H1 (cell line): ENCODE measurements around the gene TUBB4B. TPM values are rescaled to one million over a fixed set of nuclear protein-coding genes. Genes with fewer than 3 reads are reported as not detected.

ENCODE experiments used
- CTCF ChIA-PET: fragments of 300-600 bp; sonication (Branson Sonifier 250); formaldehyde crosslinking; loops from one replicate; lab custom pipeline; 2021; ENCODE audit not compliant: partially characterized antibody; lab: Charles Lee
- POLR2A ChIA-PET: fragments of 300-600 bp; sonication (Branson Sonifier 250); formaldehyde crosslinking; loops from one replicate; lab custom pipeline; 2021; ENCODE audit warnings: inconsistent platforms; ENCODE audit not compliant: partially characterized antibody; lab: Charles Lee
- DNase-seq, 2 experiments: peaks; one replicate each; pipeline versions ENCODE4 v3.0.0 to v3.0.0-alpha.2; 2010 to 2022; ENCODE audit warnings: low spot score in 2 of 2, low read depth in 1 of 2, mixed read lengths in 1 of 2
- FAIRE-seq: peaks from 2 replicates; lab custom pipeline; 2011; peaks lifted over from hg19 to GRCh38; lab: Jason Lieb, UNC
- H2AFZ ChIP-seq: 2 replicates; pipeline ENCODE4 v1.8.1; 2012; ENCODE audit warnings: low read length, inconsistent platforms
- H2AK5ac ChIP-seq: 2 replicates; pipeline ENCODE4 v1.6.1; 2013; ENCODE audit warnings: low read depth, low read length
- H2BK120ac ChIP-seq: replicated peaks from 2 replicates; pipeline ENCODE3; 2013; ENCODE audit warnings: low read depth, low read length, inconsistent platforms
- H2BK12ac ChIP-seq: 2 replicates; pipeline ENCODE4 v1.6.1; 2013; ENCODE audit warnings: low read depth, low read length
- H2BK15ac ChIP-seq: 2 replicates; pipeline ENCODE4 v1.6.1; 2013; ENCODE audit warnings: low read length
- H2BK20ac ChIP-seq: 2 replicates; pipeline ENCODE4 v1.6.1; 2013; ENCODE audit warnings: low read length
- H2BK5ac ChIP-seq: 2 replicates; pipeline ENCODE4 v1.6.1; 2013; ENCODE audit warnings: low read depth, low read length
- H3K14ac ChIP-seq: 2 replicates; pipeline ENCODE4 v1.6.1; 2013; ENCODE audit warnings: inconsistent platforms; ENCODE audit not compliant: insufficient read length
- H3K18ac ChIP-seq: 2 replicates; pipeline ENCODE4 v1.6.1; 2013; ENCODE audit warnings: low read length; ENCODE audit errors: extremely low read depth
- H3K23ac ChIP-seq: 2 replicates; pipeline ENCODE4 v1.6.1; 2013; ENCODE audit warnings: inconsistent platforms; ENCODE audit not compliant: insufficient read length
- H3K23me2 ChIP-seq: 2 replicates; pipeline ENCODE4 v1.6.1; 2013; ENCODE audit warnings: low read depth, low read length
- H3K27ac ChIP-seq: 2 replicates; pipeline ENCODE4 v1.6.1; 2011; ENCODE audit warnings: low read depth, low read length, inconsistent platforms
- H3K27me3 ChIP-seq, 4 experiments: replicated peaks in 1 of 4; 1 replicate in 1 of 4; 2 replicates in 3 of 4; pipeline versions ENCODE4 v1.6.1 to v1.8.1; 2011 to 2013; ENCODE audit warnings: low read length in 3 of 4, mild to moderate bottlenecking in 3 of 4, inconsistent platforms in 2 of 4, mixed read lengths in 2 of 4, moderate library complexity in 1 of 4; ENCODE audit not compliant: control insufficient read depth in 3 of 4, insufficient read depth in 3 of 4; ENCODE audit errors: extremely low read depth in 1 of 4
- H3K36me3 ChIP-seq, 4 experiments: 2 replicates each; pipeline versions ENCODE4 v1.6.1 to v1.8.1; 2011 to 2013; ENCODE audit warnings: mild to moderate bottlenecking in 4 of 4, low read length in 3 of 4, moderate library complexity in 2 of 4, control low read depth in 1 of 4, inconsistent platforms in 1 of 4; ENCODE audit not compliant: insufficient read depth in 4 of 4, control insufficient read depth in 2 of 4
- H3K4ac ChIP-seq: replicated peaks from 2 replicates; pipeline ENCODE3; 2013; ENCODE audit warnings: low read length, low read depth, mixed read lengths, inconsistent platforms; ENCODE audit not compliant: insufficient read length
- H3K4me1 ChIP-seq, 4 experiments: replicated peaks in 1 of 4; 1 replicate in 1 of 4; 2 replicates in 3 of 4; pipeline versions ENCODE4 v1.6.1 to v1.8.1; 2011 to 2013; ENCODE audit warnings: low read length in 3 of 4, inconsistent platforms in 2 of 4, mixed read lengths in 1 of 4; ENCODE audit not compliant: insufficient read depth in 4 of 4, control insufficient read depth in 3 of 4
- H3K4me2 ChIP-seq, 2 experiments: 2 replicates each; pipeline versions ENCODE4 v1.6.1 to v1.8.1; 2011 to 2013; ENCODE audit warnings: low read depth in 2 of 2, low read length in 2 of 2, control low read depth in 1 of 2, inconsistent platforms in 1 of 2, mild to moderate bottlenecking in 1 of 2; ENCODE audit not compliant: insufficient read depth in 1 of 2
- H3K4me3 ChIP-seq, 4 experiments: fragments of 200-600, 300-600 bp in 1 of 4; sonication (generic), shearing (Covaris generic), sonication (Bioruptor Twin) in 1 of 4; 2 replicates each; pipeline versions ENCODE4 v1.5.1 to v1.8.1; 2011 to 2016; ENCODE audit warnings: low read length in 4 of 4, low read depth in 3 of 4, control low read depth in 2 of 4, inconsistent platforms in 2 of 4, mild to moderate bottlenecking in 2 of 4, mixed read lengths in 1 of 4, moderate library complexity in 1 of 4; ENCODE audit not compliant: insufficient read depth in 2 of 4; ENCODE audit errors: extremely low read depth in 1 of 4
- H3K56ac ChIP-seq: replicated peaks from 2 replicates; pipeline ENCODE3; 2013; ENCODE audit warnings: low read depth, mild to moderate bottlenecking, mixed read lengths, low read length, inconsistent platforms; ENCODE audit not compliant: insufficient read length
- H3K79me1 ChIP-seq: 2 replicates; pipeline ENCODE4 v1.6.1; 2013; ENCODE audit warnings: low read depth, low read length, control low read depth
- H3K79me2 ChIP-seq, 2 experiments: 2 replicates each; pipeline versions ENCODE4 v1.6.1 to v1.8.1; 2012 to 2013; ENCODE audit warnings: low read length in 2 of 2, mild to moderate bottlenecking in 2 of 2, inconsistent platforms in 1 of 2; ENCODE audit not compliant: insufficient read depth in 2 of 2, control insufficient read depth in 1 of 2
- H3K9ac ChIP-seq, 4 experiments: replicated peaks in 1 of 4; 1 replicate in 1 of 4; 2 replicates in 3 of 4; pipeline versions ENCODE4 v1.6.1 to v1.8.1; 2011 to 2013; ENCODE audit warnings: low read depth in 3 of 4, low read length in 3 of 4, control low read depth in 2 of 4, mild to moderate bottlenecking in 2 of 4, moderate library complexity in 2 of 4, inconsistent platforms in 1 of 4; ENCODE audit errors: extremely low read depth in 1 of 4
- H3K9me3 ChIP-seq, 2 experiments: 2 replicates each; pipeline versions ENCODE4 v1.6.1 to v1.8.1; 2012 to 2013; ENCODE audit warnings: mild to moderate bottlenecking in 2 of 2, moderate library complexity in 2 of 2, control low read depth in 1 of 2, inconsistent platforms in 1 of 2, low read depth in 1 of 2, low read length in 1 of 2, mixed read lengths in 1 of 2; ENCODE audit not compliant: insufficient read depth in 2 of 2
- H4K20me1 ChIP-seq, 2 experiments: replicated peaks in 1 of 2; 2 replicates each; pipeline versions ENCODE3 to v1.8.1; 2011 to 2013; ENCODE audit warnings: inconsistent platforms in 2 of 2, low read length in 2 of 2, mild to moderate bottlenecking in 1 of 2; ENCODE audit not compliant: insufficient read depth in 2 of 2, control insufficient read depth in 1 of 2
- H4K5ac ChIP-seq: 2 replicates; pipeline ENCODE4 v1.6.1; 2013; ENCODE audit warnings: low read length, low read depth, mixed read lengths, inconsistent platforms; ENCODE audit not compliant: insufficient read length
- H4K8ac ChIP-seq: 2 replicates; pipeline ENCODE4 v1.8.0; 2013; ENCODE audit warnings: mild to moderate bottlenecking, moderate library complexity, low read length, inconsistent platforms; ENCODE audit not compliant: insufficient read depth; ENCODE audit errors: extremely low read depth
- H4K91ac ChIP-seq: replicated peaks from 2 replicates; pipeline ENCODE3; 2013; ENCODE audit warnings: low read length, mixed read lengths, inconsistent platforms; ENCODE audit not compliant: insufficient read length
- HDAC2 ChIP-seq, 2 experiments: fragments of 300-600 bp in 1 of 2; sonication (generic) in 1 of 2; IDR thresholded peaks; 2 replicates each; pipeline ENCODE4 v1.6.1; 2011 to 2012; ENCODE audit warnings: low read depth in 2 of 2, low read length in 2 of 2, mild to moderate bottlenecking in 2 of 2, moderate library complexity in 2 of 2, borderline replicate concordance in 1 of 2, inconsistent platforms in 1 of 2
- MAFK ChIP-seq: IDR thresholded peaks from 2 replicates; pipeline ENCODE4 v1.6.1; 2012; ENCODE audit warnings: low read depth, mild to moderate bottlenecking, improper control_type of control experiment, low read length
- SP1 ChIP-seq: IDR thresholded peaks from 2 replicates; pipeline ENCODE4 v1.6.1; 2011; ENCODE audit warnings: low read depth, low read length
- SRF ChIP-seq: IDR thresholded peaks from 2 replicates; pipeline ENCODE4 v1.6.1; 2011; ENCODE audit warnings: mild to moderate bottlenecking, low read depth, low read length, moderate library complexity
- TAF7 ChIP-seq: optimal IDR thresholded peaks from 2 replicates; pipeline ENCODE3; 2011; ENCODE audit warnings: low read depth, mild to moderate bottlenecking, inconsistent platforms, low read length, moderate library complexity, borderline replicate concordance
- USF2 ChIP-seq: IDR thresholded peaks from 2 replicates; pipeline ENCODE4 v1.6.1; 2011; ENCODE audit warnings: low read length, improper control_type of control experiment
- WGBS, 2 experiments: shearing (Covaris generic) in 1 of 2; methylation state at CpG; one replicate each; pipeline versions ENCODE4 v1.1.6 to v1.1.7; 2013 to 2015; ENCODE audit warnings: low lambda C conversion rate in 2 of 2, mixed read lengths in 2 of 2, inconsistent platforms in 1 of 2, low coverage in 1 of 2, missing lambda C conversion rate in 1 of 2; ENCODE audit not compliant: insufficient replicate concordance in 2 of 2, insufficient coverage in 1 of 2, insufficient read length in 1 of 2; ENCODE audit errors: extremely low coverage in 1 of 2, missing lambda C conversion rate in 1 of 2; 5-methylcytosine and 5-hydroxymethylcytosine counted together
- polyA plus RNA-seq, 7 experiments: library from polyadenylated mRNA; depleted of rRNA in 3 of 7; stranded (reverse) in 5 of 7; unstranded in 2 of 7; fragments of >200 nt in 5 of 7; fragments of 200-250 nt in 2 of 7; gene quantifications; 1 replicate in 5 of 7; 2 replicates in 1 of 7; 4 replicates in 1 of 7; pipeline versions ENCODE4 v1.2.1 to v1.2.3, GENCODE V29; 2011 to 2013; ENCODE audit warnings: missing spikeins in 2 of 7, mixed read lengths in 2 of 7
- total RNA-seq: library from RNA; stranded (reverse); fragmentation: NEBNext Ultra II Directional; extraction: Animal tissue kit (Norgen Biotek cat#: 25700); gene quantifications from 2 replicates; pipeline ENCODE4 v1.2.1, GENCODE V29; 2021

Gene TUBB4B
- total and polyA plus RNA-seq, 2 of the 8 experiments (the other 6 are each of a cell fraction or from before 2014, with no cell fraction given) = 280 to 307 TPM

GRCh38 chr9:137272241-137273094, 31.4 kb downstream of the TUBB4B start:
- Histone ChIP-seq H4K20me1 (peaks cover 4 to 9% of the 10 kb centered on the region in 2 experiments), H2AFZ (no peak overlapping the region), H3K4me3 (no peak overlapping the region), H3K4ac (no peak overlapping the region), H4K91ac (no peak overlapping the region), H3K23ac (no peak overlapping the region), H3K4me1 (peaks cover 0 to 17% (median 11%) of the 10 kb centered on the region in 4 experiments; a peak in 6 of 7 replicates), H3K9ac (no peak overlapping the region), H3K23me2 (peaks cover 2% of the 10 kb centered on the region; the same call in 1 of the 2 replicates), H4K5ac (no peak overlapping the region), H2BK120ac (no peak overlapping the region), H3K18ac (no peak overlapping the region), H3K4me2 (no peak overlapping the region), H2BK15ac (no peak overlapping the region), H2BK12ac (no peak overlapping the region), H3K79me1 (no peaks in the 10 kb centered on the region), H3K27ac (no peak overlapping the region), H2BK20ac (no peak overlapping the region), H2AK5ac (no peak overlapping the region), H3K14ac (no peak overlapping the region), H3K79me2 (no peaks in the 10 kb centered on the region), H3K36me3 (peaks cover 0 to 15% (median 12%) of the 10 kb centered on the region in 4 experiments; a peak in 6 of 8 replicates), H3K56ac (no peak overlapping the region), H4K8ac (no peak overlapping the region; the same call in 1 of the 2 replicates), H3K27me3 (no peaks in the 10 kb centered on the region), H2BK5ac (peak overlapping the region; percentile 52; the same call in 1 of the 2 replicates), H3K9me3 (no peaks in the 10 kb centered on the region)
- POLR2A ChIA-PET = interaction anchor here (1.0 to 47.8 kb wide), 5 partner anchors 9 to 37 kb away, joined by 3 to 1462 read pairs (median 4); partner anchors contain the start of genes CYSRT1, NDOR1, NELFB and NRARP
- TF ChIP-seq SP1 (no peak), TAF7 (no peak), HDAC2 (IDR thresholded peaks at IDR 0.05; ENCODE audit: borderline replicate concordance in 1 of 2, low read depth in 2 of 2, low read length in 2 of 2) (no peak), SRF (no peak), USF2 (no peak), MAFK (no peak)
- DNase-seq (no peak), FAIRE-seq (no peak)
- CTCF ChIA-PET = interaction anchor here (0.6 to 2.2 kb wide), 7 partner anchors 8 to 35 kb away, joined by 3 to 8 read pairs (median 3); partner anchors contain the start of gene NELFB
- WGBS, 2 experiments = 92% methylated on average over 32 of the region's 39 CpGs; no CpG with 5 or more reads in 1 of the 2 experiments
